ENCODE data around the gene TOR4A. TPM values are rescaled to one million over a fixed set of nuclear protein-coding genes. Genes with fewer than 3 reads are reported as not detected.

TOR4A gene
- total and polyA plus RNA-seq, 9 of the 15 experiments (the other 6 are each of a cell fraction or from before 2014, with no cell fraction given) = 3.9 to 49.2 (median 8.8) TPM

GRCh38 chr9:137294091-137294680, 16.7 kb downstream of the TOR4A start:
- Histone ChIP-seq H3K4me3 (no peak overlapping the region), H3K4me1 (replicated peaks in 1 of 2; ENCODE audit: control insufficient read depth in 2 of 2, insufficient read depth in 2 of 2, low read length in 2 of 2) (peaks cover 10 to 47% of the 10 kb centered on the region in 2 experiments; a peak in 4 of 5 replicates), H3K27ac (ENCODE audit: extremely low read depth, low read depth, low read length) (no peak overlapping the region), H3K9ac (ENCODE audit: insufficient read depth in 1 of 2, low read depth in 2 of 2, low read length in 2 of 2) (no peak overlapping the region), H3K4me2 (ENCODE audit: insufficient read depth, low read length) (0 out of 2 replicates have a peak overlapping the region, but pooled peaks have one; percentile 3), H3K79me2 (ENCODE audit: control insufficient read depth, insufficient read depth, low read length) (peaks cover 3% of the 10 kb centered on the region), H3K9me1 (ENCODE audit: control insufficient read depth, insufficient read depth, low read length) (no peaks in the 10 kb centered on the region), H3K27me3 (ENCODE audit: control insufficient read depth in 2 of 2, insufficient read depth in 2 of 2, low read length in 2 of 2) (no peaks in the 10 kb centered on the region), H3K36me3 (ENCODE audit: control insufficient read depth, insufficient read depth, low read length) (peaks cover 7% of the 10 kb centered on the region; the same call in 1 of the 3 replicates), H4K20me1 (replicated peaks; ENCODE audit: control insufficient read depth, insufficient read depth, low read length) (no peaks in the 10 kb centered on the region; the same call in none of the 2 replicates), H2AFZ (ENCODE audit: low read depth, low read length) (peak overlapping the region; percentile 74), H3K9me3 (replicated peaks; ENCODE audit: control insufficient read depth, insufficient read depth, low read depth, low read length) (0 out of 2 replicates have a peak, but pooled peaks cover 1% of the 10 kb centered on the region)
- DNase-seq (ENCODE audit: extremely low read depth in 1 of 4, low spot score in 3 of 4) = peak; percentile 62 to 82 (median 72)
- WGBS (ENCODE audit: insufficient coverage, low coverage, missing lambda C conversion rate) = 42% methylated on average over 11 of the region's 11 CpGs
- POLR2A ChIA-PET = interaction anchor here (0.7 kb wide), 1 partner anchor 243 kb away, joined by 3 read pairs; no protein-coding TSS in a partner anchor
- in situ Hi-C loops (cut with MboI) (loop anchor here (5.0 kb wide), 1 partner anchor 233 kb away; no protein-coding TSS in a partner anchor), intact Hi-C loops (cut with micrococcal nuclease) (no loop called here)
- CTCF ChIA-PET (ENCODE audit: low intra/inter-chr PET ratio) = interaction anchor here (1.7 kb wide), 1 partner anchor 16 kb away, joined by 8 read pairs; the partner anchor contains the start of gene TOR4A
- BruUV-seq (replicated peaks) = no TSS peak
- peak; percentile 95 for FAIRE-seq
- peak; percentile 81 for ATAC-seq
- TF ChIP-seq BRF1 (IDR thresholded peaks at IDR 0.05; ENCODE audit: borderline replicate concordance, extremely low read depth, insufficient read length) (no peak), CREB3L1 (IDR thresholded peaks at IDR 0.05; ENCODE audit: borderline replicate concordance, low read depth) (peak; percentile 35; the same call in 1 of the 2 replicates), USF1 (CRISPR knock-in tag; IDR thresholded peaks at IDR 0.05) (peak; percentile 85), NFYB (IDR thresholded peaks at IDR 0.05; ENCODE audit: extremely low read depth, insufficient read length) (peak; percentile 43), YY1 (IDR thresholded peaks at IDR 0.05; ENCODE audit: borderline replicate concordance in 1 of 3, control insufficient read depth in 1 of 3, extremely low read depth in 1 of 3, insufficient read depth in 3 of 3, insufficient read length in 1 of 3, insufficient replicate concordance in 2 of 3, low read depth in 1 of 3, low read length in 2 of 3) (peak in 1 of 3 experiments; percentile 6), ZNF592 (IDR thresholded peaks at IDR 0.05) (no peak), ATF4 (CRISPR knock-in tag; IDR thresholded peaks at IDR 0.05) (no peak), SMARCA5 (IDR thresholded peaks at IDR 0.05) (peak; percentile 94), NFE2L1 (tag; IDR thresholded peaks at IDR 0.05; ENCODE audit: borderline replicate concordance, low read depth) (no peak), RAD51 (IDR thresholded peaks at IDR 0.05; ENCODE audit: borderline replicate concordance, low read depth) (peak; percentile 58; the same call in 1 of the 2 replicates)
